D721Med (cell line): ENCODE results near the gene SLC25A22.

Experiments
- DNase-seq: peaks from one replicate; pipeline ENCODE4 v3.0.0; 2011; ENCODE audit warnings: low spot score; ENCODE audit not compliant: insufficient read length
- FAIRE-seq: peaks from 2 replicates; lab custom pipeline; 2011; peaks lifted over from hg19 to GRCh38; lab: Jason Lieb, UNC
- CTCF ChIP-seq: IDR thresholded peaks from 2 replicates; pipeline ENCODE4 v1.5.1; 2012; ENCODE audit warnings: mild to moderate bottlenecking, control low read depth; ENCODE audit not compliant: insufficient read depth; ENCODE audit errors: missing control alignments

SLC25A22 gene

GRCh38 chr11:804599-804964 is 6.5 kb upstream of the SLC25A22 start:
- DNase-seq (no peak), FAIRE-seq (no peak)
- TF ChIP-seq CTCF = no peak

- FAIRE-seq = no peak
- DNase-seq = no peak
- no peak for TF ChIP-seq CTCF
These were observed 5.9 kb upstream of the SLC25A22 start for GRCh38 chr11:803770-804598.

- DNase-seq (no peak), FAIRE-seq (no peak)
- TF ChIP-seq CTCF = no peak
These were observed 5.3 kb upstream of the SLC25A22 start for GRCh38 chr11:803467-803742.

GRCh38 chr11:802693-803466 is 4.8 kb upstream of the SLC25A22 start:
- no peak for FAIRE-seq

GRCh38 chr11:802018-802617 is 4.0 kb upstream of the SLC25A22 start:
- no peak for TF ChIP-seq CTCF
- DNase-seq = no peak
- no peak for FAIRE-seq

More at GRCh38 chr11:802693-803466, 4.8 kb upstream of the SLC25A22 start:
- no peak for DNase-seq
- TF ChIP-seq CTCF = no peak

- TF ChIP-seq CTCF = no peak
- FAIRE-seq (no peak), DNase-seq (no peak)
These were observed 3.2 kb upstream of the SLC25A22 start for GRCh38 chr11:801097-801780.
